HEK293T (cell line): ENCODE results near the gene ISG20L2.

Experiments
- CTCF ChIA-PET: fragments of 350-600 bp; formaldehyde crosslinking; extraction: SDS; loops from one replicate; lab custom pipeline; 2021; ENCODE audit warnings: antibody characterized with exemption, inconsistent platforms; lab: Yijun Ruan, JAX
- POLR2A ChIA-PET: fragments of 350-600 bp; formaldehyde crosslinking; extraction: SDS; loops from one replicate; lab custom pipeline; 2020; ENCODE audit warnings: antibody characterized with exemption, inconsistent platforms; lab: Yijun Ruan, JAX
- DNase-seq: peaks from one replicate; pipeline ENCODE4 v3.0.0; 2012; ENCODE audit warnings: mixed read lengths; ENCODE audit errors: extremely low spot score
- ARNT ChIP-seq: fragments of 450-650 bp; IDR thresholded peaks from 2 replicates; pipeline ENCODE4 v1.6.1; 2017; ENCODE audit warnings: mild to moderate bottlenecking
- BHLHE40 ChIP-seq: fragments of 450-650 bp; IDR thresholded peaks from 2 replicates; pipeline ENCODE4 v1.6.1; 2016; ENCODE audit warnings: mild to moderate bottlenecking, moderate library complexity, borderline replicate concordance
- CTBP1 ChIP-seq: fragments of 450-650 bp; IDR thresholded peaks from 2 replicates; pipeline ENCODE4 v1.6.1; 2016; ENCODE audit warnings: borderline replicate concordance
- ELF4 ChIP-seq: fragments of 450-650 bp; IDR thresholded peaks from 2 replicates; pipeline ENCODE4 v1.6.1; 2017; ENCODE audit warnings: antibody characterized with exemption
- FOXA1 ChIP-seq: fragments of 450-650 bp; IDR thresholded peaks from 2 replicates; pipeline ENCODE4 v1.6.1; 2016; ENCODE audit warnings: mild to moderate bottlenecking
- FOXK2 ChIP-seq: fragments of 450-650 bp; IDR thresholded peaks from 2 replicates; pipeline ENCODE4 v1.6.1; 2016; ENCODE audit warnings: mild to moderate bottlenecking
- FOXM1 ChIP-seq: fragments of 450-650 bp; IDR thresholded peaks from 2 replicates; pipeline ENCODE4 v1.6.1; 2017; ENCODE audit warnings: mild to moderate bottlenecking, borderline replicate concordance
- HDGF ChIP-seq: fragments of 450-650 bp; IDR thresholded peaks from 2 replicates; pipeline ENCODE4 v1.6.1; 2017; ENCODE audit warnings: antibody characterized with exemption, borderline replicate concordance
- L3MBTL2 ChIP-seq: fragments of 450-650 bp; conservative IDR thresholded peaks from 2 replicates; pipeline ENCODE4 v1.6.1; 2016; ENCODE audit warnings: mild to moderate bottlenecking
- LEF1 ChIP-seq: fragments of 450-650 bp; IDR thresholded peaks from 2 replicates; pipeline ENCODE4 v1.6.1; 2017; ENCODE audit warnings: mild to moderate bottlenecking, borderline replicate concordance
- NFRKB ChIP-seq: fragments of 450-650 bp; IDR thresholded peaks from 2 replicates; pipeline ENCODE4 v1.6.1; 2016; ENCODE audit warnings: mild to moderate bottlenecking, moderate library complexity
- PKNOX1 ChIP-seq: fragments of 450-650 bp; IDR thresholded peaks from 2 replicates; pipeline ENCODE4 v1.6.1; 2016
- SP1 ChIP-seq: fragments of 450-650 bp; IDR thresholded peaks from 2 replicates; pipeline ENCODE4 v1.6.1; 2017
- SUZ12 ChIP-seq: fragments of 450-650 bp; IDR thresholded peaks from 2 replicates; pipeline ENCODE4 v1.6.1; 2016; ENCODE audit warnings: mild to moderate bottlenecking
- TARDBP ChIP-seq: fragments of 450-650 bp; IDR thresholded peaks from 2 replicates; pipeline ENCODE4 v1.6.1; 2016
- ZNF384 ChIP-seq: fragments of 450-650 bp; IDR thresholded peaks from 2 replicates; pipeline ENCODE4 v1.6.1; 2016

Gene ISG20L2

GRCh38 chr1:156703336-156703735, 25.2 kb downstream of the ISG20L2 start:
- CTCF ChIA-PET: interaction anchor here (0.8 to 20.6 kb wide), 4 partner anchors 12 to 77 kb away, joined by 3 to 429 read pairs (median 38); partner anchors contain the start of genes ISG20L2 and METTL25B
- TF ChIP-seq TARDBP: no peak
- TF ChIP-seq HDGF: no peak
- TF ChIP-seq ARNT: no peak
- TF ChIP-seq FOXK2: no peak
- TF ChIP-seq FOXM1: no peak
- no peak for TF ChIP-seq PKNOX1
- no peak for TF ChIP-seq SP1
- TF ChIP-seq FOXA1: no peak
- DNase-seq: no peak
- POLR2A ChIA-PET: interaction anchor here (1.0 to 9.5 kb wide), 5 partner anchors 10 to 49 kb away, joined by 3 to 120 read pairs (median 4); partner anchors contain the start of genes ISG20L2, METTL25B and MRPL24

- CTCF ChIA-PET: interaction anchor here (1.1 to 20.6 kb wide), 3 partner anchors 9 to 82 kb away, joined by 3 to 429 read pairs (median 10); partner anchors contain the start of gene HAPLN2
- TF ChIP-seq ARNT (no peak), HDGF (no peak), TARDBP (no peak), LEF1 (no peak), PKNOX1 (no peak), L3MBTL2 (no peak), SUZ12 (no peak), NFRKB (no peak), ELF4 (no peak), FOXK2 (no peak), CTBP1 (no peak), FOXA1 (no peak), ZNF384 (no peak), SP1 (no peak), BHLHE40 (no peak), FOXM1 (no peak)
- DNase-seq: no peak
- POLR2A ChIA-PET: interaction anchor here (9.1 to 9.5 kb wide), 2 partner anchors 11 to 26 kb away, joined by 72 to 120 read pairs; partner anchors contain the start of genes ISG20L2 and METTL25B
Measured at GRCh38 chr1:156700736-156701531, 27.6 kb downstream of the ISG20L2 start.

- ChIA-PET CTCF (interaction anchor here (1.1 to 20.6 kb wide), 2 partner anchors 8 to 27 kb away, joined by 5 to 429 read pairs; no protein-coding TSS in a partner anchor), POLR2A (no interaction called here)
- DNase-seq: no peak
- no peak for TF ChIP-seq SUZ12
- no peak for TF ChIP-seq ARNT
- no peak for TF ChIP-seq BHLHE40
- TF ChIP-seq HDGF: no peak
- TF ChIP-seq FOXA1: no peak
- no peak for TF ChIP-seq TARDBP
- TF ChIP-seq LEF1: no peak
- TF ChIP-seq ZNF384: no peak
- TF ChIP-seq ELF4: no peak
- no peak for TF ChIP-seq FOXM1
- no peak for TF ChIP-seq SP1
Measured at GRCh38 chr1:156698995-156699394, 29.6 kb downstream of the ISG20L2 start.

- POLR2A ChIA-PET: interaction anchor here (1.1 kb wide), 1 partner anchor 31 kb away, joined by 4 read pairs; the partner anchor contains the start of genes ISG20L2 and METTL25B
- CTCF ChIA-PET: interaction anchor here (1.3 to 20.6 kb wide), 2 partner anchors 6 to 29 kb away, joined by 4 to 429 read pairs; no protein-coding TSS in a partner anchor
Measured at GRCh38 chr1:156697481-156697880, 31.1 kb downstream of the ISG20L2 start.

GRCh38 chr1:156696755-156697154, 31.8 kb downstream of the ISG20L2 start:
- POLR2A ChIA-PET: no interaction called here
- no peak for DNase-seq
- CTCF ChIA-PET: interaction anchor here (1.3 kb wide), 1 partner anchor 30 kb away, joined by 4 read pairs; no protein-coding TSS in a partner anchor
- TF ChIP-seq FOXK2 (no peak), CTBP1 (no peak), ARNT (no peak), FOXM1 (no peak)

More at GRCh38 chr1:156697481-156697880, 31.1 kb downstream of the ISG20L2 start:
- DNase-seq: no peak
- TF ChIP-seq ARNT: no peak
- no peak for TF ChIP-seq FOXA1
- TF ChIP-seq PKNOX1: no peak
- TF ChIP-seq NFRKB: no peak
- TF ChIP-seq SUZ12: no peak
- no peak for TF ChIP-seq FOXK2

- no peak for DNase-seq
- CTCF ChIA-PET: interaction anchor here (1.1 to 9.7 kb wide), 3 partner anchors 13 to 68 kb away, joined by 4 to 429 read pairs (median 335); partner anchors contain the start of genes CRABP2, ISG20L2 and METTL25B
- TF ChIP-seq FOXA1: no peak
- POLR2A ChIA-PET: interaction anchor here (1.3 to 8.5 kb wide), 2 partner anchors 11 to 34 kb away, joined by 6 to 137 read pairs; partner anchors contain the start of genes CRABP2, ISG20L2 and METTL25B
Measured at GRCh38 chr1:156694690-156694962, 33.9 kb downstream of the ISG20L2 start.
